ENCODE data around the gene CDC42BPB. TPM values are rescaled to one million over a fixed set of nuclear protein-coding genes. Genes with fewer than 3 reads are reported as not detected.

CDC42BPB gene
- total RNA-seq, 1 experiment from 2014 or later = 103 TPM

DNA sequence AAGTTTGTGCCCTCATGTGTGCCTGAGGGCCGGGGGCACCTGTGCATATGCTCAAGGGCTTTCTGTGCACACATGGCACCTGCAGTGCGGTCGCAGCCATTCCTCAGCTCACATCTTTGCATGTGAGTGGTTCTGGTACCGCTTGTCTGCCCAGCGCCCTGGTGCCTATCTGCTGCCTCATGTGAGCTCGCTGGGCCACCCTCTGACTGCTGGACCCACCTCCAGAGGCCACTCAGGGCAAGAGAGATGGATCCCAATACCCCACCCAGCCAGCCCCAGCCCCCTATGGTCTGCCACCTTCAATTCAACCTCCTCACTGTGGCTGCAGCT lies 140.3 kb downstream of the CDC42BPB start:
- WGBS (ENCODE audit: extremely low coverage, insufficient read length, low lambda C conversion rate) = no CpG with 5 or more reads among the region's 6 CpGs
- Histone ChIP-seq H3K56ac (ENCODE audit: insufficient read length, low read depth, low read length) (no peak overlapping the region), H3T11ph (ENCODE audit: low read length) (no peak overlapping the region), H3K23ac (ENCODE audit: insufficient read length, low read depth, low read length) (no peak overlapping the region), H3K23me2 (ENCODE audit: insufficient read length, low read depth, low read length, poor library complexity, severe bottlenecking) (no peaks in the 10 kb centered on the region), H3K9me3 (ENCODE audit: control insufficient read depth, low read depth, low read length) (no peaks in the 10 kb centered on the region), H2BK120ac (ENCODE audit: low read depth, low read length, poor library complexity, severe bottlenecking) (no peak overlapping the region), H4K8ac (replicated peaks; ENCODE audit: insufficient read length, low read depth, low read length) (no peak overlapping the region), H4K20me1 (ENCODE audit: control insufficient read depth, insufficient read depth, insufficient read length) (peaks cover 3% of the 10 kb centered on the region), H3K27me3 (ENCODE audit: insufficient read depth, low read length) (peaks cover 2% of the 10 kb centered on the region; the same call in 1 of the 2 replicates), H4K91ac (ENCODE audit: insufficient read length, low read depth, low read length) (no peak overlapping the region), H3K14ac (ENCODE audit: insufficient read depth, low read length) (no peak overlapping the region), H3K9ac (ENCODE audit: extremely low read depth, insufficient read length, low read length) (no peak overlapping the region), H4K5ac (ENCODE audit: insufficient read length, low read depth, low read length) (no peak overlapping the region), H3K79me1 (ENCODE audit: insufficient read depth, low read depth, low read length, poor library complexity, severe bottlenecking) (no peaks in the 10 kb centered on the region), H2BK15ac (ENCODE audit: low read depth, low read length) (no peak overlapping the region), H3K4me2 (ENCODE audit: insufficient read depth, insufficient read length, low read length) (no peak overlapping the region), H3K4ac (ENCODE audit: low read depth, low read length) (no peak overlapping the region), H2BK12ac (ENCODE audit: insufficient read length, low read depth, low read length) (no peak overlapping the region), H3K18ac (ENCODE audit: insufficient read length, low read depth, low read length) (no peak overlapping the region), H3K79me2 (ENCODE audit: insufficient read depth, low read length) (no peaks in the 10 kb centered on the region), H3K27ac (ENCODE audit: insufficient read length, low read depth, low read length) (no peak overlapping the region), H2AK5ac (ENCODE audit: insufficient read length, low read length) (no peak overlapping the region), H2AFZ (ENCODE audit: low read length) (no peak overlapping the region), H2BK20ac (ENCODE audit: low read depth, low read length, poor library complexity, severe bottlenecking) (no peak overlapping the region), H2BK5ac (ENCODE audit: insufficient read length, low read length) (no peak overlapping the region), H3K4me1 (ENCODE audit: insufficient read depth, low read length) (no peaks in the 10 kb centered on the region)
- Mint-ChIP-seq H3K4me1 (peaks cover 0 to 2% of the 10 kb centered on the region in 2 experiments; a peak in 1 of 4 replicates), H3K36me3 (ENCODE audit: insufficient read depth in 1 of 3, low read depth in 3 of 3) (no peaks in the 10 kb centered on the region), H3K9me3 (no peaks in the 10 kb centered on the region), H3K27me3 (ENCODE audit: low read depth) (no peaks in the 10 kb centered on the region), H3K4me3 (no peak overlapping the region), H3K27ac (no peak overlapping the region)
- TF ChIP-seq, protein P1, sequence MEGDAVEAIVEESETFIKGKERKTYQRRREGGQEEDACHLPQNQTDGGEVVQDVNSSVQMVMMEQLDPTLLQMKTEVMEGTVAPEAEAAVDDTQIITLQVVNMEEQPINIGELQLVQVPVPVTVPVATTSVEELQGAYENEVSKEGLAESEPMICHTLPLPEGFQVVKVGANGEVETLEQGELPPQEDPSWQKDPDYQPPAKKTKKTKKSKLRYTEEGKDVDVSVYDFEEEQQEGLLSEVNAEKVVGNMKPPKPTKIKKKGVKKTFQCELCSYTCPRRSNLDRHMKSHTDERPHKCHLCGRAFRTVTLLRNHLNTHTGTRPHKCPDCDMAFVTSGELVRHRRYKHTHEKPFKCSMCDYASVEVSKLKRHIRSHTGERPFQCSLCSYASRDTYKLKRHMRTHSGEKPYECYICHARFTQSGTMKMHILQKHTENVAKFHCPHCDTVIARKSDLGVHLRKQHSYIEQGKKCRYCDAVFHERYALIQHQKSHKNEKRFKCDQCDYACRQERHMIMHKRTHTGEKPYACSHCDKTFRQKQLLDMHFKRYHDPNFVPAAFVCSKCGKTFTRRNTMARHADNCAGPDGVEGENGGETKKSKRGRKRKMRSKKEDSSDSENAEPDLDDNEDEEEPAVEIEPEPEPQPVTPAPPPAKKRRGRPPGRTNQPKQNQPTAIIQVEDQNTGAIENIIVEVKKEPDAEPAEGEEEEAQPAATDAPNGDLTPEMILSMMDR (conservative IDR thresholded peaks at IDR 0.05) = no peak
- no peak for DNase-seq

All from H9 (cell line).